Astrocyte of the cerebellum (primary cell): Measurements from ENCODE around the gene MYO1D.

Experiments used
- DNase-seq: peaks from one replicate; pipeline ENCODE4 v3.0.0-alpha.2; 2011; ENCODE audit warnings: low read depth
- H3K4me3 ChIP-seq: 2 replicates; pipeline ENCODE4 v1.5.1; 2011; ENCODE audit warnings: mild to moderate bottlenecking, low read depth, low read length, moderate library complexity
- in situ Hi-C: cut with HindIII; loops from 2 replicates; pipeline ENCODE4 v1.10.0; 2017; ENCODE audit warnings: low sequenced_read_pairs
- TF ChIP-seq, protein P1 (sequence below): IDR thresholded peaks from 2 replicates; pipeline ENCODE4 v1.5.1; 2012; ENCODE audit warnings: low read length, low read depth, moderate library complexity, mild to moderate bottlenecking; ENCODE audit errors: missing control alignments

The MYO1D gene

DNA sequence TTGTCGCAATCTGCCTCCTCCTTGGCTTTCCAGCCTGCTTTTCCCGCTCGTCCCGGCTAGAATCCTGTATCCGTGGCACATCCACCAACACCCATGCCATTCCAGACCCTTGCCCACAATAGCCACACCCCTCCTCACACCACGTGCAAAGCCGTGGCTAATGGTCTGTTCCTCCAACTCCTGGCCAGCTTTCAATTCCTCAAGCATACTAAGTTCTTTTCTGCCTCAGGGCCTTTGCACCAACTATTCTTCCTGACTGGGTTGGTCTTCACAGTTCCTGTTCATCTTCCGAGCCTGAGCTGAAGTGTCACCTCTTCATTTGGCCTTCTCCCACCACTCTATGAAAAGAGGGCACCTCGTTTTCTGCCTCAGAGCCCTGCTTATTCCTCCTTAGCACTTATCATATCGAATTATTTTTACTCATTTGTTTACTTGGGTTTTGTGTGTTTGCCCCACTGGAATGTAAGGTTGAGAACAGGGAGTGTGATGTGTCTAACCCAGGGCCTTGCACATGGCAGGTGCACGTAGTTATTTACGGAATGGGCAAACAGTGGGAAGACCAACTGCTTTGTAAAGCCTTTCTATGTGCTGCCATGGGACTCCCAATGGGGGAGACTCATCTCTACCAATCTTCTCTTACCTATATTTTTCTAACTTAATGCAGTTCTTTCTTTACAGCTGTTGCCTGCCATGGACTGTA, 321.2 kb downstream of the MYO1D start:
- DNase-seq: no peak
- no peak overlapping the region for H3K4me3 ChIP-seq
- in situ Hi-C loops: no loop called here
- TF ChIP-seq, protein P1, sequence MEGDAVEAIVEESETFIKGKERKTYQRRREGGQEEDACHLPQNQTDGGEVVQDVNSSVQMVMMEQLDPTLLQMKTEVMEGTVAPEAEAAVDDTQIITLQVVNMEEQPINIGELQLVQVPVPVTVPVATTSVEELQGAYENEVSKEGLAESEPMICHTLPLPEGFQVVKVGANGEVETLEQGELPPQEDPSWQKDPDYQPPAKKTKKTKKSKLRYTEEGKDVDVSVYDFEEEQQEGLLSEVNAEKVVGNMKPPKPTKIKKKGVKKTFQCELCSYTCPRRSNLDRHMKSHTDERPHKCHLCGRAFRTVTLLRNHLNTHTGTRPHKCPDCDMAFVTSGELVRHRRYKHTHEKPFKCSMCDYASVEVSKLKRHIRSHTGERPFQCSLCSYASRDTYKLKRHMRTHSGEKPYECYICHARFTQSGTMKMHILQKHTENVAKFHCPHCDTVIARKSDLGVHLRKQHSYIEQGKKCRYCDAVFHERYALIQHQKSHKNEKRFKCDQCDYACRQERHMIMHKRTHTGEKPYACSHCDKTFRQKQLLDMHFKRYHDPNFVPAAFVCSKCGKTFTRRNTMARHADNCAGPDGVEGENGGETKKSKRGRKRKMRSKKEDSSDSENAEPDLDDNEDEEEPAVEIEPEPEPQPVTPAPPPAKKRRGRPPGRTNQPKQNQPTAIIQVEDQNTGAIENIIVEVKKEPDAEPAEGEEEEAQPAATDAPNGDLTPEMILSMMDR: no peak

DNA sequence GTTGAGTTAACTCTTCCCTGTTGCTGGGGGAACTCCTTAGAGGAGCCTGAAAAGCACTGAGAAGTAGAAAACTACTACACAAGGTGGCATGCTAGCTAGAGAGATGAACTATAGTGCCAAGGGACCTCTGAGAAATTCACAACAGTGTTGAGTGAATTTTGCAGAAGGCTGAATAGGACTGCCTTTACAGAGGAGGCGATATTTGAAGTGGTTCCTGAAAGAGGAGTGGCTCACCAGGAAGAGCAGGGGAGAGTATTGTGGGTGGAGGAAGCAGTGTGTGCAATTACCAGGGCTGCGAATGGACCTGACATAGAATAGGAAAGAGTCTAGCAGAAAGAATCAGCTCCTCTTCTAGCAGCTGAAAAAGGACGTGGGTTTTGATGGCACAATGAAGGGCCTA, 323.8 kb downstream of the MYO1D start:
- TF ChIP-seq, protein P1: no peak
- no peak overlapping the region for H3K4me3 ChIP-seq
- in situ Hi-C loops: loop anchor here (5.0 kb wide), 1 partner anchor 91 kb away; no protein-coding TSS in a partner anchor
- no peak for DNase-seq

DNA sequence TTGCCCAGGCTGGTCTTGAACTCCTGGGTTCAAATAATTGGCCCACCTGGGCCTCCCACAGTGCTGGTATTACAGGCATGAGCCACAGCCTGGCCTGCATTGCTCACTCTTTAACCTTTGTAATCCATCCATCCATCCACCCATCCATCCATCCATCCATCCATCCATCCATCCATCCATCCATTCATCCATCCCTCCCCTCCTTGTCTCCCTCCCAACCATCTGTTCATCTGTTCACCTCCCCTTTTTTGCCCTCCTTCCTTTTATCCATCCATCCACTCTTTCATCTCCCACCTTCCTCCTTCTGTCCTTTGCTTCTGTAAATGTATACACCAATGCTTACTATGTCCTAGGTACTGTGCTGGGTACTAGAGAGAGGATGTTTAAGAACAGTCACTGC, 324.6 kb downstream of the MYO1D start:
- TF ChIP-seq, protein P1: no peak
- DNase-seq: no peak
- no peak overlapping the region for H3K4me3 ChIP-seq
- in situ Hi-C loops: loop anchor here (5.0 kb wide), 1 partner anchor 90 kb away; no protein-coding TSS in a partner anchor

DNA sequence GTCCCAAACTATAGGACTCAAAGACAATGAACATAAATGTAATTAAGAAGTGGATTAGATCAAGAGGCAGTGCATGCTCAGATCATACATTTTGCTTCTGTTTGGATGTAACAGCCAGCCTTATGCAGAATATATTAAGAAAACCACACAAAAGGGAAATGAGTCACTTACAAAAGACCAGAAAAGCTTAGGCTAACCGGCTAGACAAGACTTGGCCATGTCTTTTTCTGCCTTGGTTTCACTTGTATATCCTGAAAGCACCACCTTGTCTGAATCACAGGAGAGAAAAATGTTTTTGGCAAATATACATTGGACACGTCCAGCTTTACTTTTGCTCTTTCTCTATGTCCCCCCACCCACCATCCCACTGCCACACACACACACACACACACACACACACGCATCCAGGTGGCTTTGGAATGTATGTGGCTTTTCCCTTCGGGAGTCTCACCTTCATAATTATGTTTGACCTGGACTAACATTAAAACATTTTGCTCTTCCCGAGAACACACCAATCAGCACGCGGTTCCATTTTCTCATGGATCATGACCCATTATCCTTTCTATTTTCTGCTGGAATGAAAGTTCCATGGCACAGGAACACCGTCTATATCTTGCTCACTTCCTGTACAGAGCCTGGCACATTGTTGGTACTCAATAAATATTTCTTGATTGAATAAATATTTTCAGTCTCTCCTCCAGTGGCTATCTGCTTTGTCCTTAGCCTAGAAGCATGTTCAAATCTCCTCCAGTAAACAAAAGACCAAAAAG, 325.6 kb downstream of the MYO1D start:
- DNase-seq: peak; percentile 71
- in situ Hi-C loops: loop anchor here (5.0 kb wide), 1 partner anchor 89 kb away; no protein-coding TSS in a partner anchor
- no peak overlapping the region for H3K4me3 ChIP-seq
- TF ChIP-seq, protein P1: no peak

DNA sequence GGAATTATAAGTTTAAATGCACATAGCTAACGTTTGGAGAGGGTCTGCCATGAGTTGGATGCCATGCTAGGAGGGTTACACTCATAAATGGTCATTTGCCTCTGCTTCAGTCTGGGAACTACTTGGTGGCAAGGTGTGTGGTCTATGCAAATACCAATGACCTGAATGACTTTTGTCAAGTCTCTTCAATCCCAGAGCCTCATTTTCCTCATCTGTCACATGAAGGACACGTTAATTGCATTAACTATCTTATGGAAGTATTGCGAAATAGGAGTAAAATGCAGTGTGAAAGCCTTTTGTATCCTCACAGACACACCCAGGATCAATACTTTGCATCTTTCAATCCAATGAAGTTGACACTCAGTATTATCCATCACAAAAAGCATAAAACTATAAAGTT, 327.4 kb downstream of the MYO1D start:
- H3K4me3 ChIP-seq: no peak overlapping the region
- TF ChIP-seq, protein P1: no peak
- no peak for DNase-seq
- in situ Hi-C loops: no loop called here

DNA sequence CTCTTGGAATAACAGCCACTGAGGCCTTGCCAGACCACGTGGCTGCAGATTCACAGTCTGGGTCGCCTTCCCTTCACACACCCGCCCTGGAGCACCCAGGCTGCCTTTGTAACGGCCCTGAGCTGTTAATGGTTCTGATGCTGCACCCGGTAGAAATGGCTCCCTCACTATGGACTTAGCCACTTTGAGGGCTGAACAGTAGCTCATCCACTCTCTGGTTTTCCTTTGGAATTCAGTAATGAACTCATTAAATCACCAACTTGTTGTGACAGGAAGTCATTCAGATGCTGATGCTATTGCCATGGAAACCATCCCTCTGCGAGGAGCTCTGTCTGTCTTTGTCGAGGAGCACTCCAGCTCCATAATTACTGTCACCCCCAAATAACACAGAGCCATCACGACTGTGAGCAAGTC, 330.9 kb downstream of the MYO1D start:
- TF ChIP-seq, protein P1: no peak
- no peak overlapping the region for H3K4me3 ChIP-seq
- in situ Hi-C loops: no loop called here
- DNase-seq: no peak
